HEK293 (cell line): ENCODE data around the gene PAEP.

Experiments
- KLF9 ChIP-seq: fragments of 450-650 bp; formaldehyde crosslinking; IDR thresholded peaks from 2 replicates; pipeline ENCODE4 v1.5.1; 2016; ENCODE audit warnings: missing biosample characterization, missing genetic modification characterization, low read depth
- YY2 ChIP-seq: fragments of 450-650 bp; formaldehyde crosslinking; IDR thresholded peaks from 2 replicates; pipeline ENCODE4 v1.5.1; 2016; ENCODE audit warnings: missing biosample characterization, missing genetic modification characterization
- ZBTB21 ChIP-seq: fragments of 450-650 bp; formaldehyde crosslinking; IDR thresholded peaks from 2 replicates; pipeline ENCODE4 v1.5.1; 2017; ENCODE audit warnings: missing biosample characterization, missing genetic modification characterization
- ZNF660 ChIP-seq: fragments of 450-650 bp; IDR thresholded peaks from 2 replicates; pipeline ENCODE4 v1.5.1; 2018; ENCODE audit warnings: missing biosample characterization, mild to moderate bottlenecking, missing genetic modification characterization
- ZNF768 ChIP-seq: fragments of 450-650 bp; formaldehyde crosslinking; IDR thresholded peaks from 2 replicates; pipeline ENCODE4 v1.5.1; 2018; ENCODE audit warnings: missing biosample characterization, mild to moderate bottlenecking, missing genetic modification characterization
- TF ChIP-seq, protein P1 (sequence below): fragments of 450-650 bp; formaldehyde crosslinking; IDR thresholded peaks from 2 replicates; pipeline ENCODE4 v1.5.1; 2016; ENCODE audit warnings: missing biosample characterization, missing genetic modification characterization
- TF ChIP-seq, protein P2 (sequence below): fragments of 450-650 bp; formaldehyde crosslinking; IDR thresholded peaks from 2 replicates; pipeline ENCODE4 v1.5.1; 2017; ENCODE audit warnings: missing biosample characterization, missing genetic modification characterization
- TF ChIP-seq, protein P3 (sequence below): fragments of 450-650 bp; formaldehyde crosslinking; IDR thresholded peaks from 2 replicates; pipeline ENCODE4 v1.5.1; 2016; ENCODE audit warnings: missing biosample characterization, missing genetic modification characterization

DNA sequence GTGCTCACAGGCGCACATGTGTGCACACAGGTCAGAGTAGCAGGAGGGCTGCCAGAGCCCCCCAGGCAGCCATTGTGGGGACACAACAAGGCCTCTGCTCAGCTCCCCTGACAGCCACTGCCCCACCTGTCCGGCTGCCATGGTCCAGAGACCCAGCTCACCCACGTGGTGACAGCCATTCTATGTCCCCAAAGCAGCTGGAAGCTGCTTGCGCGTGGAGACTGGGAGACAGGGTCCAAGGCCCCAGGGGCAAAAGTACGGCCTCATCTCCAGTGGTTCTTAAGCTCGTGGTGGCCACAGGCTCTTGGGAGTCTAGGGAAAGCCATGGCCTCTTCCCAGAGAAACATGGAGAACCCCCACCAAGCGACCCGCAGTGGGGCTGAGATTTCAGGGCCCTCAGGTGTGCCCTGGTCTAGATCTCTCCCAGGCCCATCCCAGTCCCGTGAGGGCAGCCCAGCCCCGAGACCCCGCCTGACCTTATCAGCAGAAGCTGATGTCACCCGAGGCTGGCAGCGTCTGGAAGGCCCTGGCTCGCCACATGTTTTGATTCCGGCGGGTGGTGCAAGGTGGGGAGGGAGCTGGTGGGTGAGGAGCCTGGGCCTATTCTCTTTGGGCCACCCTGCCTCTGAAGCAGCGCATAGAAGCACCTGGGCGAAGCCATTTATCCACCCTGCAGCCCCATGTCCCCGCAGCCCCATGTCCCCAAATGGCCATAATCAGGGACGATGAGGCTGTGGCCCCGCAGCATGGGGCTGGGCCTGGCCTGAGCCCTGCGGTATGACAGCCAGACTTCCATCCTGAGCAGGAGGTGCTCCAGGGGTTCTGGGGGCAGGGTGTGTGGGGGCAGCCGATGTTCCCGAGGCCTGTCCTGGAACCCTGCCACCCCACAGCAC lies 46.1 kb downstream of the PAEP start:
- TF ChIP-seq, protein P1, sequence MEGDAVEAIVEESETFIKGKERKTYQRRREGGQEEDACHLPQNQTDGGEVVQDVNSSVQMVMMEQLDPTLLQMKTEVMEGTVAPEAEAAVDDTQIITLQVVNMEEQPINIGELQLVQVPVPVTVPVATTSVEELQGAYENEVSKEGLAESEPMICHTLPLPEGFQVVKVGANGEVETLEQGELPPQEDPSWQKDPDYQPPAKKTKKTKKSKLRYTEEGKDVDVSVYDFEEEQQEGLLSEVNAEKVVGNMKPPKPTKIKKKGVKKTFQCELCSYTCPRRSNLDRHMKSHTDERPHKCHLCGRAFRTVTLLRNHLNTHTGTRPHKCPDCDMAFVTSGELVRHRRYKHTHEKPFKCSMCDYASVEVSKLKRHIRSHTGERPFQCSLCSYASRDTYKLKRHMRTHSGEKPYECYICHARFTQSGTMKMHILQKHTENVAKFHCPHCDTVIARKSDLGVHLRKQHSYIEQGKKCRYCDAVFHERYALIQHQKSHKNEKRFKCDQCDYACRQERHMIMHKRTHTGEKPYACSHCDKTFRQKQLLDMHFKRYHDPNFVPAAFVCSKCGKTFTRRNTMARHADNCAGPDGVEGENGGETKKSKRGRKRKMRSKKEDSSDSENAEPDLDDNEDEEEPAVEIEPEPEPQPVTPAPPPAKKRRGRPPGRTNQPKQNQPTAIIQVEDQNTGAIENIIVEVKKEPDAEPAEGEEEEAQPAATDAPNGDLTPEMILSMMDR, result no peak
- TF ChIP-seq, protein P2, sequence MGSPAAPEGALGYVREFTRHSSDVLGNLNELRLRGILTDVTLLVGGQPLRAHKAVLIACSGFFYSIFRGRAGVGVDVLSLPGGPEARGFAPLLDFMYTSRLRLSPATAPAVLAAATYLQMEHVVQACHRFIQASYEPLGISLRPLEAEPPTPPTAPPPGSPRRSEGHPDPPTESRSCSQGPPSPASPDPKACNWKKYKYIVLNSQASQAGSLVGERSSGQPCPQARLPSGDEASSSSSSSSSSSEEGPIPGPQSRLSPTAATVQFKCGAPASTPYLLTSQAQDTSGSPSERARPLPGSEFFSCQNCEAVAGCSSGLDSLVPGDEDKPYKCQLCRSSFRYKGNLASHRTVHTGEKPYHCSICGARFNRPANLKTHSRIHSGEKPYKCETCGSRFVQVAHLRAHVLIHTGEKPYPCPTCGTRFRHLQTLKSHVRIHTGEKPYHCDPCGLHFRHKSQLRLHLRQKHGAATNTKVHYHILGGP (tag by site-specific recombination), result no peak
- TF ChIP-seq ZBTB21 (tag by site-specific recombination) (no peak), KLF9 (tag by site-specific recombination) (no peak), ZNF660 (tag by site-specific recombination) (no peak), ZNF768 (tag by site-specific recombination) (no peak), YY2 (tag by site-specific recombination) (no peak)
- TF ChIP-seq, protein P3, sequence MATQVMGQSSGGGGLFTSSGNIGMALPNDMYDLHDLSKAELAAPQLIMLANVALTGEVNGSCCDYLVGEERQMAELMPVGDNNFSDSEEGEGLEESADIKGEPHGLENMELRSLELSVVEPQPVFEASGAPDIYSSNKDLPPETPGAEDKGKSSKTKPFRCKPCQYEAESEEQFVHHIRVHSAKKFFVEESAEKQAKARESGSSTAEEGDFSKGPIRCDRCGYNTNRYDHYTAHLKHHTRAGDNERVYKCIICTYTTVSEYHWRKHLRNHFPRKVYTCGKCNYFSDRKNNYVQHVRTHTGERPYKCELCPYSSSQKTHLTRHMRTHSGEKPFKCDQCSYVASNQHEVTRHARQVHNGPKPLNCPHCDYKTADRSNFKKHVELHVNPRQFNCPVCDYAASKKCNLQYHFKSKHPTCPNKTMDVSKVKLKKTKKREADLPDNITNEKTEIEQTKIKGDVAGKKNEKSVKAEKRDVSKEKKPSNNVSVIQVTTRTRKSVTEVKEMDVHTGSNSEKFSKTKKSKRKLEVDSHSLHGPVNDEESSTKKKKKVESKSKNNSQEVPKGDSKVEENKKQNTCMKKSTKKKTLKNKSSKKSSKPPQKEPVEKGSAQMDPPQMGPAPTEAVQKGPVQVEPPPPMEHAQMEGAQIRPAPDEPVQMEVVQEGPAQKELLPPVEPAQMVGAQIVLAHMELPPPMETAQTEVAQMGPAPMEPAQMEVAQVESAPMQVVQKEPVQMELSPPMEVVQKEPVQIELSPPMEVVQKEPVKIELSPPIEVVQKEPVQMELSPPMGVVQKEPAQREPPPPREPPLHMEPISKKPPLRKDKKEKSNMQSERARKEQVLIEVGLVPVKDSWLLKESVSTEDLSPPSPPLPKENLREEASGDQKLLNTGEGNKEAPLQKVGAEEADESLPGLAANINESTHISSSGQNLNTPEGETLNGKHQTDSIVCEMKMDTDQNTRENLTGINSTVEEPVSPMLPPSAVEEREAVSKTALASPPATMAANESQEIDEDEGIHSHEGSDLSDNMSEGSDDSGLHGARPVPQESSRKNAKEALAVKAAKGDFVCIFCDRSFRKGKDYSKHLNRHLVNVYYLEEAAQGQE (tag by site-specific recombination), result no peak
